HEK293 (cell line): Measurements from ENCODE around the gene ARHGEF12.

Experiments used
- CTCF ChIP-seq: fragments of 450-650 bp; formaldehyde crosslinking; IDR thresholded peaks from 2 replicates; pipeline ENCODE4 v1.5.1; 2016; ENCODE audit warnings: missing biosample characterization, missing genetic modification characterization
- KLF8 ChIP-seq: fragments of 450-650 bp; formaldehyde crosslinking; IDR thresholded peaks from 2 replicates; pipeline ENCODE4 v1.5.1; 2016; ENCODE audit warnings: missing biosample characterization, missing genetic modification characterization
- OVOL3 ChIP-seq: fragments of 450-650 bp; formaldehyde crosslinking; IDR thresholded peaks from 2 replicates; pipeline ENCODE4 v1.5.1; 2016; ENCODE audit warnings: missing biosample characterization, missing genetic modification characterization
- PBX3 ChIP-seq: sonication (generic); formaldehyde crosslinking; IDR thresholded peaks from 2 replicates; pipeline ENCODE4 v1.8.1; 2022; ENCODE audit warnings: mild to moderate bottlenecking, moderate library complexity, missing genetic modification reagents
- YY1 ChIP-seq: fragments of 450-650 bp; formaldehyde crosslinking; IDR thresholded peaks from 2 replicates; pipeline ENCODE4 v1.5.1; 2018; ENCODE audit warnings: missing biosample characterization, missing genetic modification characterization
- ZBTB26 ChIP-seq: fragments of 450-650 bp; formaldehyde crosslinking; optimal IDR thresholded peaks from 2 replicates; pipeline ENCODE3; 2016; ENCODE audit warnings: missing biosample characterization, mild to moderate bottlenecking, missing genetic modification characterization

- TF ChIP-seq CTCF (tag by site-specific recombination) (no peak), OVOL3 (tag by site-specific recombination) (no peak), KLF8 (tag by site-specific recombination) (no peak), ZBTB26 (tag by site-specific recombination) (no peak), PBX3 (CRISPR knock-in tag) (no peak), YY1 (no peak)
These were observed 2.1 kb downstream of the ARHGEF12 start for GRCh38 chr11:120338107-120338933.
